HL-60 (cell line): ENCODE data around the gene ZNF382.

ENCODE experiments used
- DNase-seq, 2 experiments: peaks; one replicate each; pipeline ENCODE4 v3.0.0-alpha.2; 2010 to 2020; ENCODE audit warnings: low read depth in 1 of 2, low spot score in 1 of 2
- H3K27ac ChIP-seq: fragments of 250-450 bp; sonication (Bioruptor Pico); replicated peaks from 2 replicates; pipeline ENCODE4 v1.5.1; 2020; ENCODE audit warnings: mild to moderate bottlenecking, moderate library complexity
- H3K27me3 ChIP-seq: fragments of 250-450 bp; sonication (Bioruptor Pico); 2 replicates; pipeline ENCODE4 v1.5.1; 2021; ENCODE audit warnings: mild to moderate bottlenecking, moderate library complexity; ENCODE audit not compliant: insufficient read depth, poor library complexity, severe bottlenecking
- H3K4me3 ChIP-seq: replicated peaks from 2 replicates; pipeline ENCODE4 v1.5.1; 2011; ENCODE audit warnings: mild to moderate bottlenecking, control low read depth, low read length; ENCODE audit not compliant: insufficient read depth
- GABPA ChIP-seq: IDR thresholded peaks from 2 replicates; pipeline ENCODE4 v1.6.1; 2012; ENCODE audit warnings: low read depth
- POLR2AphosphoS5 ChIP-seq: IDR thresholded peaks from 2 replicates; pipeline ENCODE4 v1.6.1; 2012; ENCODE audit warnings: low read depth
- REST ChIP-seq: IDR thresholded peaks from 2 replicates; pipeline ENCODE4 v1.6.1; 2012; ENCODE audit warnings: low read depth; ENCODE audit not compliant: insufficient replicate concordance
- SPI1 ChIP-seq: IDR thresholded peaks from 2 replicates; pipeline ENCODE4 v1.6.1; 2012; ENCODE audit warnings: low read depth, mild to moderate bottlenecking, borderline replicate concordance
- TF ChIP-seq, protein P1 (sequence below): IDR thresholded peaks from one replicate; pipeline ENCODE4 v1.5.1; 2011; ENCODE audit warnings: low read length, control low read depth, inconsistent platforms; ENCODE audit not compliant: insufficient read depth

ZNF382 gene

GRCh38 chr19:36646746-36647145 is 41.6 kb downstream of the ZNF382 start:
- no peak for DNase-seq
- Histone ChIP-seq H3K27ac (no peak overlapping the region), H3K27me3 (no peaks in the 10 kb centered on the region), H3K4me3 (no peak overlapping the region)
- TF ChIP-seq, protein P1, sequence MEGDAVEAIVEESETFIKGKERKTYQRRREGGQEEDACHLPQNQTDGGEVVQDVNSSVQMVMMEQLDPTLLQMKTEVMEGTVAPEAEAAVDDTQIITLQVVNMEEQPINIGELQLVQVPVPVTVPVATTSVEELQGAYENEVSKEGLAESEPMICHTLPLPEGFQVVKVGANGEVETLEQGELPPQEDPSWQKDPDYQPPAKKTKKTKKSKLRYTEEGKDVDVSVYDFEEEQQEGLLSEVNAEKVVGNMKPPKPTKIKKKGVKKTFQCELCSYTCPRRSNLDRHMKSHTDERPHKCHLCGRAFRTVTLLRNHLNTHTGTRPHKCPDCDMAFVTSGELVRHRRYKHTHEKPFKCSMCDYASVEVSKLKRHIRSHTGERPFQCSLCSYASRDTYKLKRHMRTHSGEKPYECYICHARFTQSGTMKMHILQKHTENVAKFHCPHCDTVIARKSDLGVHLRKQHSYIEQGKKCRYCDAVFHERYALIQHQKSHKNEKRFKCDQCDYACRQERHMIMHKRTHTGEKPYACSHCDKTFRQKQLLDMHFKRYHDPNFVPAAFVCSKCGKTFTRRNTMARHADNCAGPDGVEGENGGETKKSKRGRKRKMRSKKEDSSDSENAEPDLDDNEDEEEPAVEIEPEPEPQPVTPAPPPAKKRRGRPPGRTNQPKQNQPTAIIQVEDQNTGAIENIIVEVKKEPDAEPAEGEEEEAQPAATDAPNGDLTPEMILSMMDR = no peak
- no peak for TF ChIP-seq REST
- no peak for TF ChIP-seq SPI1
- no peak for TF ChIP-seq GABPA

DNA sequence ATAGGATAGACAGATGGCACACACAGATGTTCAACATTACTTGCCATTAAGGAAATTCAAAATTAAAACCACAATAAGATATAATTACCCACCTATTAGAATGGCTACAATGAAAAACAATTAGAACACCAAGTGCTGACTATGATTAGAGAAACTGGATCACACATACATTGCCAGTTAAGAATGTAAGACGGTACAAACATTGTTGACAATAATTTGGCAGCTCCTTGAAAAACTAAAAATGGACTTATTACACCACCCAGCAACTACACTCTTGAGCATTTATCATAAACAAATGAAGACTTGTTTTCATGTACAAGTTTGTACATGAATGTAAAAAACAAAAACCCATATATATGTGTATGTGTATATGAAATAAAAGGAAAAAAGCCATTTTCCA is 47.8 kb downstream of the ZNF382 start:
- no peak for TF ChIP-seq REST
- TF ChIP-seq SPI1 = no peak
- TF ChIP-seq GABPA = no peak
- no peak for TF ChIP-seq POLR2AphosphoS5
- TF ChIP-seq, protein P1 = no peak
- no peak for DNase-seq
- Histone ChIP-seq H3K27me3 (no peaks in the 10 kb centered on the region), H3K4me3 (no peak overlapping the region), H3K27ac (no peak overlapping the region)

DNA sequence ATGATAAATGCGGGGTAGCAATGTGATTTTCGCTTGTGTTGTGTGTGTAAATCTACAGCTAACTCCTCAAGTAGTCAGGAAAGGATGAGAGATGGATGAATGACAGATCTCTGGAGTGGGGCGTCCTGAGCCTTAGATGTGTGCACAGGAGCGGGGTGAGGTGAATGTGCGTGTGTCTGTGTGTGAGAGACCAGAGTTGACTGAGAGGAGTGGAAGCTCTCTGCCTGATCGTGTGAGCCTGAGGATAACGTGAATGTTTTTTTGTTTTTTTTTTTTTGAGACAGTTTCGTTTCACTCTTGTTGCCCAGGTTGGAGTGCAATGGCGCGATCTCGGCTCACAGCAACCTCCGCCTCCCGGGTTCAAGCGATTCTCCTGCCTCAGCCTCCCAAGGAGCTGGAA is 60.7 kb downstream of the ZNF382 start:
- Histone ChIP-seq H3K27ac (peak overlapping the region; percentile 91), H3K4me3 (peak overlapping the region; percentile 74), H3K27me3 (no peaks in the 10 kb centered on the region)
- no peak for DNase-seq
- no peak for TF ChIP-seq GABPA
- TF ChIP-seq SPI1 = no peak
- TF ChIP-seq, protein P1 = no peak
- no peak for TF ChIP-seq POLR2AphosphoS5
- no peak for TF ChIP-seq REST
